WTC11 (cell line): ENCODE measurements around the gene TRIM38. TPM values are rescaled to one million over a fixed set of nuclear protein-coding genes. Genes with fewer than 3 reads are reported as not detected.

ENCODE experiments used
- ATAC-seq: fragments of 200-7000 bp; cut with Tn5 transposase; 2 replicates; pipeline ENCODE4 v1.10.0; 2021; ENCODE audit warnings: mild to moderate bottlenecking, moderate library complexity
- CTCF ChIA-PET: fragments of 300-600 bp; sonication (Branson Sonifier 250); formaldehyde crosslinking; loops from one replicate; lab custom pipeline; 2021; ENCODE audit warnings: antibody characterized with exemption; lab: Charles Lee
- POLR2A ChIA-PET: fragments of 350-600 bp; sonication (Branson Sonifier 250); formaldehyde crosslinking; loops from one replicate; lab custom pipeline; 2021; ENCODE audit warnings: antibody characterized with exemption; lab: Charles Lee
- DNase-seq: peaks from one replicate; pipeline ENCODE4 v3.0.0; 2021; ENCODE audit warnings: low spot score
- H3K27ac Mint-ChIP-seq: 2 replicates; pipeline ENCODE4 v1.8.0; 2021; ENCODE audit warnings: mixed read lengths
- H3K27me3 Mint-ChIP-seq: 2 replicates; pipeline ENCODE4 v1.8.0; 2021; ENCODE audit warnings: low read depth, mild to moderate bottlenecking, moderate library complexity, mixed read lengths
- H3K36me3 Mint-ChIP-seq: 2 replicates; pipeline ENCODE4 v1.8.0; 2021; ENCODE audit warnings: mixed read lengths
- H3K4me1 Mint-ChIP-seq: 2 replicates; pipeline ENCODE4 v1.8.0; 2022; ENCODE audit warnings: mixed read lengths
- H3K4me3 Mint-ChIP-seq: 2 replicates; pipeline ENCODE4 v1.8.0; 2021; ENCODE audit warnings: mild to moderate bottlenecking, moderate library complexity, mixed read lengths
- H3K9me3 Mint-ChIP-seq: 2 replicates; pipeline ENCODE4 v1.8.0; 2021; ENCODE audit warnings: mixed read lengths
- AR ChIP-seq: fragments of 250-450 bp; sonication (Bioruptor Pico); IDR thresholded peaks from 2 replicates; pipeline ENCODE4 v1.9.0; 2021; ENCODE audit warnings: mild to moderate bottlenecking
- CBFB ChIP-seq: sonication (generic); formaldehyde crosslinking; IDR thresholded peaks from 2 replicates; pipeline ENCODE4 v1.8.1; 2022; ENCODE audit warnings: mild to moderate bottlenecking, low read depth, missing genetic modification reagents
- CREB1 ChIP-seq: sonication (generic); formaldehyde crosslinking; IDR thresholded peaks from 2 replicates; pipeline ENCODE4 v1.8.0; 2023; ENCODE audit warnings: mild to moderate bottlenecking, missing genetic modification reagents
- E2F5 ChIP-seq: sonication (generic); formaldehyde crosslinking; IDR thresholded peaks from 2 replicates; pipeline ENCODE4 v1.8.1; 2022; ENCODE audit warnings: mild to moderate bottlenecking, moderate library complexity, missing genetic modification reagents
- ELF4 ChIP-seq: sonication (generic); formaldehyde crosslinking; IDR thresholded peaks from 2 replicates; pipeline ENCODE4 v1.8.1; 2022; ENCODE audit warnings: low read depth, mild to moderate bottlenecking, moderate library complexity, missing genetic modification reagents
- ERG ChIP-seq: fragments of 250-450 bp; sonication (Bioruptor Pico); IDR thresholded peaks from 2 replicates; pipeline ENCODE4 v1.8.0; 2021; ENCODE audit warnings: mild to moderate bottlenecking
- ESRRA ChIP-seq: sonication (generic); formaldehyde crosslinking; IDR thresholded peaks from 2 replicates; pipeline ENCODE4 v1.8.1; 2022; ENCODE audit warnings: mild to moderate bottlenecking, missing genetic modification reagents, borderline replicate concordance
- ETV6 ChIP-seq: sonication (generic); formaldehyde crosslinking; IDR thresholded peaks from 2 replicates; pipeline ENCODE4 v1.8.1; 2022; ENCODE audit warnings: mild to moderate bottlenecking, missing genetic modification reagents
- FOXK1 ChIP-seq: sonication (generic); formaldehyde crosslinking; IDR thresholded peaks from 2 replicates; pipeline ENCODE4 v1.8.0; 2022; ENCODE audit warnings: mild to moderate bottlenecking, moderate library complexity, missing genetic modification reagents
- FOXP1 ChIP-seq: sonication (generic); formaldehyde crosslinking; IDR thresholded peaks from 2 replicates; pipeline ENCODE4 v1.8.0; 2022; ENCODE audit warnings: missing genetic modification reagents, mild to moderate bottlenecking, moderate library complexity, borderline replicate concordance
- IRF1 ChIP-seq: sonication (generic); formaldehyde crosslinking; IDR thresholded peaks from 2 replicates; pipeline ENCODE4 v1.8.0; 2023; ENCODE audit warnings: missing genetic modification reagents
- MYBL2 ChIP-seq: sonication (generic); formaldehyde crosslinking; IDR thresholded peaks from 2 replicates; pipeline ENCODE4 v1.8.1; 2023; ENCODE audit warnings: mild to moderate bottlenecking, moderate library complexity, missing genetic modification reagents
- NFATC4 ChIP-seq: fragments of 250-450 bp; sonication (Bioruptor Pico); IDR thresholded peaks from 2 replicates; pipeline ENCODE4 v1.9.0; 2021; ENCODE audit warnings: mild to moderate bottlenecking
- PREB ChIP-seq: sonication (generic); formaldehyde crosslinking; IDR thresholded peaks from 2 replicates; pipeline ENCODE4 v1.8.1; 2022; ENCODE audit warnings: mild to moderate bottlenecking, missing genetic modification reagents, moderate library complexity, borderline replicate concordance
- SOX15 ChIP-seq: fragments of 250-450 bp; sonication (Bioruptor Pico); IDR thresholded peaks from 2 replicates; pipeline ENCODE4 v1.9.0; 2021; ENCODE audit warnings: mild to moderate bottlenecking
- TEAD4 ChIP-seq: sonication (generic); formaldehyde crosslinking; IDR thresholded peaks from 2 replicates; pipeline ENCODE4 v1.8.0; 2022; ENCODE audit warnings: mild to moderate bottlenecking, missing genetic modification reagents
- USF1 ChIP-seq: sonication (generic); formaldehyde crosslinking; IDR thresholded peaks from 2 replicates; pipeline ENCODE4 v1.8.0; 2022; ENCODE audit warnings: mild to moderate bottlenecking, missing genetic modification reagents
- ZNF219 ChIP-seq: sonication (generic); formaldehyde crosslinking; IDR thresholded peaks from 2 replicates; pipeline ENCODE4 v1.8.0; 2023; ENCODE audit warnings: missing genetic modification reagents, mild to moderate bottlenecking, borderline replicate concordance
- ZNF425 ChIP-seq: fragments of 250-450 bp; sonication (Bioruptor Pico); conservative IDR thresholded peaks from 2 replicates; pipeline ENCODE4 v1.9.0; 2021; ENCODE audit warnings: mild to moderate bottlenecking
- ZNF671 ChIP-seq: fragments of 250-450 bp; sonication (Bioruptor Pico); IDR thresholded peaks from 2 replicates; pipeline ENCODE4 v1.8.0; 2021; ENCODE audit warnings: mild to moderate bottlenecking
- total RNA-seq: library from RNA; stranded (reverse); gene quantifications from 3 replicates; pipeline ENCODE4 v1.2.3, GENCODE V29; 2021

The TRIM38 gene
- total RNA-seq, 1 experiment from 2014 or later, result 1.6 TPM

- Mint-ChIP-seq H3K27ac (no peak overlapping the region), H3K9me3 (no peaks in the 10 kb centered on the region), H3K4me3 (no peak overlapping the region), H3K4me1 (peaks cover 7% of the 10 kb centered on the region), H3K27me3 (no peaks in the 10 kb centered on the region), H3K36me3 (no peaks in the 10 kb centered on the region)
- TF ChIP-seq IRF1 (CRISPR knock-in tag) (no peak), ESRRA (CRISPR knock-in tag) (no peak), FOXK1 (CRISPR knock-in tag) (no peak), ERG (CRISPR knock-in tag) (no peak), ELF4 (no peak)
- no peak for DNase-seq
- POLR2A ChIA-PET, result interaction anchor here (0.6 kb wide), 1 partner anchor 34 kb away, joined by 3 read pairs; no protein-coding TSS in a partner anchor
- CTCF ChIA-PET, result interaction anchor here (1.4 to 1.8 kb wide), 2 partner anchors 11 to 100 kb away, joined by 3 to 4 read pairs; no protein-coding TSS in a partner anchor
- no peak for ATAC-seq
Observed at GRCh38 chr6:25981568-25982263, 19.1 kb downstream of the TRIM38 start.

GRCh38 chr6:25984265-25984664 lies 21.7 kb downstream of the TRIM38 start:
- Mint-ChIP-seq H3K36me3 (no peaks in the 10 kb centered on the region), H3K27me3 (no peaks in the 10 kb centered on the region), H3K4me1 (peaks cover 19% of the 10 kb centered on the region), H3K27ac (no peak overlapping the region), H3K4me3 (no peak overlapping the region), H3K9me3 (no peaks in the 10 kb centered on the region)
- POLR2A ChIA-PET, result no interaction called here
- CTCF ChIA-PET, result no interaction called here
- TF ChIP-seq CBFB (CRISPR knock-in tag), result no peak
- TF ChIP-seq NFATC4 (CRISPR knock-in tag), result no peak
- no peak for TF ChIP-seq CREB1 (CRISPR knock-in tag)
- no peak for TF ChIP-seq ZNF671 (CRISPR knock-in tag)
- TF ChIP-seq ETV6 (CRISPR knock-in tag), result no peak
- TF ChIP-seq MYBL2 (CRISPR knock-in tag), result no peak
- TF ChIP-seq ZNF219 (CRISPR knock-in tag), result no peak
- no peak for TF ChIP-seq ZNF425 (CRISPR knock-in tag)
- no peak for TF ChIP-seq TEAD4 (CRISPR knock-in tag)
- no peak for TF ChIP-seq E2F5 (CRISPR knock-in tag)
- no peak for ATAC-seq
- DNase-seq, result no peak

GRCh38 chr6:25987845-25988244 lies 25.2 kb downstream of the TRIM38 start:
- DNase-seq (peak; percentile 68), ATAC-seq (no peak)
- no peaks in the 10 kb centered on the region for H3K9me3 Mint-ChIP-seq
- H3K27ac Mint-ChIP-seq, result no peak overlapping the region
- peak overlapping the region; percentile 4; the same call in 1 of the 2 replicates for H3K4me3 Mint-ChIP-seq
- peaks cover 16% of the 10 kb centered on the region for H3K4me1 Mint-ChIP-seq
- ChIA-PET CTCF (no interaction called here), POLR2A (no interaction called here)
- no peaks in the 10 kb centered on the region for H3K27me3 Mint-ChIP-seq
- H3K36me3 Mint-ChIP-seq, result no peaks in the 10 kb centered on the region
- TF ChIP-seq FOXP1 (CRISPR knock-in tag), result no peak
- no peak for TF ChIP-seq PREB (CRISPR knock-in tag)
- no peak for TF ChIP-seq SOX15 (CRISPR knock-in tag)
- TF ChIP-seq MYBL2 (CRISPR knock-in tag), result no peak
- TF ChIP-seq FOXK1 (CRISPR knock-in tag), result no peak
- no peak for TF ChIP-seq AR (CRISPR knock-in tag)
- TF ChIP-seq USF1, result no peak
